Effector memory CD4-positive, alpha-beta T cell (primary cell): ENCODE measurements around the gene PCIF1.
"Not testable (repeated sequence)": the region's sequence is repeated elsewhere in the genome, so short reads cannot be mapped to it uniquely, and the experiment has no call there.

ENCODE experiments used
- DNase-seq, 3 donors: peaks; one replicate each; pipeline ENCODE4 v3.0.0-alpha.2; 2020
- H3K27ac ChIP-seq: 2 replicates; pipeline ENCODE4 v1.7.0; 2013; ENCODE audit warnings: mild to moderate bottlenecking, low read length, moderate library complexity; ENCODE audit not compliant: insufficient read depth, poor library complexity, severe bottlenecking
- H3K27me3 ChIP-seq: replicated peaks from 2 replicates; pipeline ENCODE4 v1.7.0; 2013; ENCODE audit warnings: mild to moderate bottlenecking, low read length; ENCODE audit not compliant: insufficient read depth, control insufficient read depth, poor library complexity, severe bottlenecking
- H3K36me3 ChIP-seq: 2 replicates; pipeline ENCODE4 v1.7.0; 2013; ENCODE audit warnings: mild to moderate bottlenecking, low read length, moderate library complexity; ENCODE audit not compliant: control insufficient read depth, insufficient read depth
- H3K4me1 ChIP-seq: 2 replicates; pipeline ENCODE4 v1.7.0; 2013; ENCODE audit warnings: low read length, mild to moderate bottlenecking; ENCODE audit not compliant: control insufficient read depth, insufficient read depth, poor library complexity, severe bottlenecking
- H3K4me3 ChIP-seq: 2 replicates; pipeline ENCODE4 v1.7.0; 2013; ENCODE audit warnings: low read length, low read depth, mild to moderate bottlenecking; ENCODE audit not compliant: insufficient read depth, poor library complexity, severe bottlenecking
- H3K9me3 ChIP-seq: 2 replicates; pipeline ENCODE4 v1.7.0; 2013; ENCODE audit warnings: mild to moderate bottlenecking, low read length, moderate library complexity; ENCODE audit not compliant: control insufficient read depth

PCIF1 gene

GRCh38 chr20:45893831-45894230 is 40.7 kb upstream of the PCIF1 start:
- no peak overlapping the region for H3K27ac ChIP-seq
- no peaks in the 10 kb centered on the region for H3K9me3 ChIP-seq
- peaks cover 14% of the 10 kb centered on the region for H3K4me1 ChIP-seq
- H3K4me3 ChIP-seq: no peak overlapping the region
- H3K27me3 ChIP-seq: no peaks in the 10 kb centered on the region
- peaks cover 27% of the 10 kb centered on the region for H3K36me3 ChIP-seq
- DNase-seq: no peak

- Histone ChIP-seq H3K4me3 (no peak overlapping the region), H3K9me3 (no peaks in the 10 kb centered on the region), H3K27ac (no peak overlapping the region), H3K4me1 (peaks cover 14% of the 10 kb centered on the region), H3K27me3 (no peaks in the 10 kb centered on the region), H3K36me3 (peaks cover 30% of the 10 kb centered on the region)
- no peak for DNase-seq
Measured at GRCh38 chr20:45894797-45895196, 39.7 kb upstream of the PCIF1 start.

GRCh38 chr20:45896641-45897161 is 37.8 kb upstream of the PCIF1 start:
- Histone ChIP-seq H3K27me3 (no peaks in the 10 kb centered on the region), H3K4me1 (peaks cover 7% of the 10 kb centered on the region), H3K36me3 (peaks cover 30% of the 10 kb centered on the region), H3K9me3 (no peaks in the 10 kb centered on the region), H3K27ac (no peak overlapping the region), H3K4me3 (no peak overlapping the region)
- DNase-seq: no peak

GRCh38 chr20:45897289-45897688 is 37.2 kb upstream of the PCIF1 start:
- no peaks in the 10 kb centered on the region for H3K27me3 ChIP-seq
- no peaks in the 10 kb centered on the region for H3K9me3 ChIP-seq
- peaks cover 1% of the 10 kb centered on the region for H3K4me1 ChIP-seq
- no peak for DNase-seq
- H3K27ac ChIP-seq: no peak overlapping the region
- H3K4me3 ChIP-seq: no peak overlapping the region
- H3K36me3 ChIP-seq: peaks cover 30% of the 10 kb centered on the region

GRCh38 chr20:45897692-45898091 is 36.8 kb upstream of the PCIF1 start:
- no peak overlapping the region for H3K4me3 ChIP-seq
- DNase-seq: no peak
- no peaks in the 10 kb centered on the region for H3K27me3 ChIP-seq
- H3K36me3 ChIP-seq: peaks cover 30% of the 10 kb centered on the region
- H3K27ac ChIP-seq: no peak overlapping the region
- H3K4me1 ChIP-seq: no peaks in the 10 kb centered on the region
- H3K9me3 ChIP-seq: no peaks in the 10 kb centered on the region

- Histone ChIP-seq H3K36me3 (peaks cover 30% of the 10 kb centered on the region), H3K4me3 (no peak overlapping the region), H3K27ac (no peak overlapping the region), H3K27me3 (no peaks in the 10 kb centered on the region), H3K9me3 (no peaks in the 10 kb centered on the region), H3K4me1 (no peaks in the 10 kb centered on the region)
- DNase-seq: no peak
Measured at GRCh38 chr20:45898285-45898684, 36.2 kb upstream of the PCIF1 start.

GRCh38 chr20:45899046-45899835 is 35.2 kb upstream of the PCIF1 start:
- Histone ChIP-seq H3K4me3 (no peak overlapping the region), H3K27ac (no peak overlapping the region), H3K4me1 (no peaks in the 10 kb centered on the region), H3K9me3 (no peaks in the 10 kb centered on the region), H3K27me3 (no peaks in the 10 kb centered on the region), H3K36me3 (peaks cover 30% of the 10 kb centered on the region)
- no peak for DNase-seq

GRCh38 chr20:45901332-45901731 is 33.2 kb upstream of the PCIF1 start:
- not testable (repeated sequence) for H3K27ac ChIP-seq, H3K9me3 ChIP-seq, DNase-seq, H3K27me3 ChIP-seq, H3K4me3 ChIP-seq, H3K4me1 ChIP-seq
- peaks cover 23% of the 10 kb centered on the region for H3K36me3 ChIP-seq

GRCh38 chr20:45902199-45902701 is 32.2 kb upstream of the PCIF1 start:
- Histone ChIP-seq H3K36me3 (peaks cover 17% of the 10 kb centered on the region), H3K9me3 (no peaks in the 10 kb centered on the region), H3K27ac (no peak overlapping the region), H3K4me3 (no peak overlapping the region), H3K27me3 (no peaks in the 10 kb centered on the region), H3K4me1 (no peaks in the 10 kb centered on the region)
- no peak for DNase-seq
